Measurements from ENCODE around the gene THAP5. TPM values are rescaled to one million over a fixed set of nuclear protein-coding genes. Genes with fewer than 3 reads are reported as not detected.

Gene THAP5
- total RNA-seq, 1 donor = 28.1 TPM

DNA sequence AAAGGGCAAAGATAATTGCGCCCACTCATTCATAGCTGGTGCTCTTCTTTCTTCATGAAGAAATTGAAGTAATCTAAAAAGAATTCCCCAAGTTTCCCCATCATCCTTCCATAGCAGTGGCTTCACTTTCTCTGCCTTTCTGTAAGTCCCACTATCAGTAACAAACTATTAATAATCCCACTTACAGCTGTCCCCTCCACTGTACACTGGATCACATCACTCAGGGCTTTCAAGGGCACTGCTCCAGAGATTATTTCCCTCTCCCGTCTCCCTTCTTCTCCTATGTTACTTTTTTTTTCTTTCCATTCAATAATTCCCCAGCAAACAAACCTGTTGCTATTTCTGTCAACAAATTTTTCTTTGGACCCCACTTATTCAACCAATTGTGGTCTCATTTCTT, 16.3 kb upstream of the THAP5 start:
- no peak for DNase-seq (ENCODE audit: low read depth)
- no peak for TF ChIP-seq CTCF (IDR thresholded peaks at IDR 0.05; ENCODE audit: insufficient read depth, low read depth, low read length)

DNA sequence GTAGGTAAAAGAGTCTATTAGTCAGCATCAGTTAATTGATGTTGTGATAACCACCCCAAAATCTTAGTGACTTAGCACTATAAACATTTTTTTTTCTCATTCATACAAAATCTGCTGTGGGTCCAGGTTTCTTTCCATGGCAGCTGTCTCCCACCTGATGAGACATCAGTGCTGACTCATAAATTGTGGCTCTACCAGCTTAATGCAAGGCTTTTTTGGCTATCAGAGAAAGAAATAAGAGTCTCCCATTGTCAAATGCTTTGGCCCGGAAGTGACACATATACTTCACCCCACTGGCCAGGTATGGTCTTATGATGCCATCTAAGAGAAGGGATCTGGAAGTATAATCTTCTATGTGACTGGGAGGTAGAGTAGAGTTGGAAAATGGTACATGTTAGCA, 14.7 kb upstream of the THAP5 start:
- no peak overlapping the region for H3K4me3 ChIP-seq (ENCODE audit: low read depth, low read length)
- TF ChIP-seq CTCF (IDR thresholded peaks at IDR 0.05; ENCODE audit: insufficient read depth, low read depth, low read length) = no peak
- no peak for DNase-seq (ENCODE audit: low read depth)

More for the DNA sequence above, 16.3 kb upstream of the THAP5 start:
- no peak overlapping the region for H3K4me3 ChIP-seq (ENCODE audit: low read depth, low read length)

DNA sequence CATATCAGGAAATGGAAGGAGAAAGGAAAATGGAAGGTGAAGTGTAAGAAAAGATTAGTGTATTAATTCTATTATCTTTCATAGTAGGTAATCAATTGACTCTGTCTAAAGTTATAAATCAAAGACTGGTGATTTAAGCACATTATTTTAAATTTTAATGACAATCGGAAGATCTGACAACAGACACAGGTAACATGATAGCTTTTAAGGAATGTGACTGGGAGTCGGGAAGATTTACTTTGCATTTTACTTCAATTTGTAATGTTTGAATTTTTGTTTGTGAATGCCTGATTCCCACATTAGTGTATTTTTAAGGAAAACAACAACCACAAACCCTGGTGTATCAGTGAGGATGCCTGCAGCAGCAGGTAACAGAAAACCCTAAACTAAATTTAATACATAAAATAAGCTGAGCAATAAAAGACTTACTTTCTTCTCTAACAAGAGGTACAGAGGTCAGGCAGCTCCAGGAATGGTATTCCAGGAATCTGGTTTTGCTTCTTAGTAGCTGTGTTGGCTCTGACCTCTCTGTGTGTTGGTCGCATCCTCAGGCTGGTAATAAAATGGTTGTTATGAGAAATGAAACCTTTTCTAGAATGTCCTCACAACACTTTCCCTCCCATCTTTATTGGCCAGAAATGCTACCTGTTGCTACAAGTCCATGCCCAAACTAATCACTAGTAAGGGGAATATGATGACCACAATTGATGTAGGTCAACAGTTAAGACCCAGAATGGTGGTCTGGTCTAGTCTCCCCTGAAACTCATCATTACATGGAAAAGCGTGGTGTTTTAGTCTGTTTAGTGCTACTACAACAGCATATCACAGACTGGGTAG, 12.4 kb upstream of the THAP5 start:
- no peak for TF ChIP-seq CTCF (IDR thresholded peaks at IDR 0.05; ENCODE audit: insufficient read depth, low read depth, low read length)
- peak; percentile 47 for DNase-seq (ENCODE audit: low read depth)
- no peak overlapping the region for H3K4me3 ChIP-seq (ENCODE audit: low read depth, low read length)

DNA sequence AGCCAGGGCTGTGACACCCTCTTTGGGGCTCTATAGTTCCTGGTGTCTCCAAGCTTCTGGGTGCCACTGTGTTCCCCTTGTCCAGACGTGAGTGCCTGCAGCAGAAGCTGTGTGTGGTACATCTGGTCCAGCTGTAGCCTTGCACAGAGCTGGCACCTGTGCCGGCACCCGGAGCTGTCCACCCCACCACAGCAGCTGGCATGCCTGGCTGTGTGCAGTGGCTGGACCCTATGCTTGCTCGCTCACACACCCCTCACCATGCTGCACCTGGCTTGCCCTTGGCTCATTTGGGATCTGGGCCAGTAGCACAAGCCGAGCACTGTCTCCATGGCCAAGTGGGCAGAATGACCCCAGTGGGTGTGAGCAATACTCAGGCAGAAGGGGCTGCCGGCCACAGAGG, 10.8 kb upstream of the THAP5 start:
- no peak overlapping the region for H3K4me3 ChIP-seq (ENCODE audit: low read depth, low read length)
- no peak for TF ChIP-seq CTCF (IDR thresholded peaks at IDR 0.05; ENCODE audit: insufficient read depth, low read depth, low read length)
- DNase-seq (ENCODE audit: low read depth) = no peak

GRCh38 chr7:108578937-108579336, 9.4 kb upstream of the THAP5 start:
- TF ChIP-seq CTCF (IDR thresholded peaks at IDR 0.05; ENCODE audit: insufficient read depth, low read depth, low read length) = no peak
- no peak overlapping the region for H3K4me3 ChIP-seq (ENCODE audit: low read depth, low read length)
- DNase-seq (ENCODE audit: low read depth) = no peak

DNA sequence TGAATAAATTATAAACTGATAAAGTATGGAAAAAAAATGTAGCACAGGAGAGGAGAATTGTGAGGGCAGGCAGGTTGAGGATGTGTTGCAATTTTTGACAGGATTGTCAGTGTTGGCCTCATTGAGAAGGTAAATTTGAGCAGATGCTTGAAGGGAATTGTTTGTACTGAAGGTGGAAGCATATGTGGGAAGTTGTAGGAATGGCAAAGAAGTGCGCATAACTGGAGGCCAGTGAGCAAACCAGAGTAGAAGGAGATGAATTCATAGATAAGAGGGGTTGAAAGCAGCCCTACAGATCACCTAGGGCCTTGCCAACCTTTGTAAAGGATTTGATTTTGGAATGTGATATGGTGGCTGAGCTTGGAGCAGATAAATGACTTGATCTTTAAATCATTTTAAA, 6.6 kb upstream of the THAP5 start:
- no peak for DNase-seq (ENCODE audit: low read depth)
- TF ChIP-seq CTCF (IDR thresholded peaks at IDR 0.05; ENCODE audit: insufficient read depth, low read depth, low read length) = no peak
- no peak overlapping the region for H3K4me3 ChIP-seq (ENCODE audit: low read depth, low read length)

DNA sequence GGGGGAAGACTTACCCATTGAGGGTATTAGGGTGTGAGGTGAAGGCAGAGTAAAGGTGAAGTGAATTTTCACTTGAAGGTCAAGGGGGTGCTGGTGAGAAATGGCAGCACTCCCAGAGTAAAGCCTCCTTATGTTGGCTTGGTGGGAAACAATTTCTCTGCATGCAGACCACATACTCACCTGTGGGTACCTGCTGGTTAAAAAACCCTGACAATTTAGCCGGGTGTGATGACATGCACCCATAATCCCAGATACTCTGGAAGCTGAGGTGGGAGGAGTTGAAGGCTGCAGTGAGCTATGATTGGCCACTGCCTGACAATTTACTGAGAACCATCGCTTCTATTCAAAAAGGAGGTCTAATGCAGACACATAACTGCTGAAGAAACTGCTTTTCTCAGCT, 5.7 kb upstream of the THAP5 start:
- H3K4me3 ChIP-seq (ENCODE audit: low read depth, low read length) = no peak overlapping the region
- no peak for DNase-seq (ENCODE audit: low read depth)
- no peak for TF ChIP-seq CTCF (IDR thresholded peaks at IDR 0.05; ENCODE audit: insufficient read depth, low read depth, low read length)

Data from fibroblast of villous mesenchyme (primary cell).